ENCODE measurements around the gene USHBP1. TPM values are rescaled to one million over a fixed set of nuclear protein-coding genes. Genes with fewer than 3 reads are reported as not detected.

Gene USHBP1
- polyA plus RNA-seq (2012; ENCODE audit: low read depth, missing spikeins) = 0.17 TPM

- no peak for DNase-seq (ENCODE audit: insufficient read length, low spot score)
- TF ChIP-seq POLR2A (IDR thresholded peaks at IDR 0.05; ENCODE audit: low read depth, low read length) (no peak), SPI1 (IDR thresholded peaks at IDR 0.05; ENCODE audit: low read depth, low read length) (no peak), TAF1 (IDR thresholded peaks at IDR 0.05; ENCODE audit: low read depth, low read length) (no peak), POU2F2 (IDR thresholded peaks at IDR 0.05; ENCODE audit: low read depth, low read length) (no peak), PAX5 (IDR thresholded peaks at IDR 0.05; ENCODE audit: insufficient read depth, low read length, severe bottlenecking) (no peak), POLR2AphosphoS5 (IDR thresholded peaks at IDR 0.05; ENCODE audit: low read depth, low read length) (no peak)
- peak; percentile 35 for FAIRE-seq
Measured at GRCh38 chr19:17264641-17264979, at the start of gene USHBP1. Gene USHBP1 (minus strand): TSS chr19:17264745. CDS start chr19:17264299, 446 bp downstream.

GRCh38 chr19:17314007-17314593, 49.6 kb upstream of the USHBP1 start:
- no peak for TF ChIP-seq POLR2A (IDR thresholded peaks at IDR 0.05; ENCODE audit: low read depth, low read length)
- TF ChIP-seq POLR2AphosphoS5 (IDR thresholded peaks at IDR 0.05; ENCODE audit: low read depth, low read length) = no peak
- no peak for TF ChIP-seq POU2F2 (IDR thresholded peaks at IDR 0.05; ENCODE audit: low read depth, low read length)
- TF ChIP-seq SPI1 (IDR thresholded peaks at IDR 0.05; ENCODE audit: low read depth, low read length) = no peak
- TF ChIP-seq PAX5 (IDR thresholded peaks at IDR 0.05; ENCODE audit: insufficient read depth, low read length, severe bottlenecking) = no peak
- no peak for TF ChIP-seq TAF1 (IDR thresholded peaks at IDR 0.05; ENCODE audit: low read depth, low read length)

GRCh38 chr19:17312189-17313113, 47.9 kb upstream of the USHBP1 start:
- no peak for DNase-seq (ENCODE audit: insufficient read length, low spot score)
- FAIRE-seq = no peak

More at GRCh38 chr19:17314007-17314593, 49.6 kb upstream of the USHBP1 start:
- FAIRE-seq (no peak), DNase-seq (ENCODE audit: insufficient read length, low spot score) (no peak)

GRCh38 chr19:17311455-17312188, 47.1 kb upstream of the USHBP1 start:
- FAIRE-seq = no peak
- TF ChIP-seq TAF1 (IDR thresholded peaks at IDR 0.05; ENCODE audit: low read depth, low read length) (no peak), POU2F2 (IDR thresholded peaks at IDR 0.05; ENCODE audit: low read depth, low read length) (no peak), PAX5 (IDR thresholded peaks at IDR 0.05; ENCODE audit: insufficient read depth, low read length, severe bottlenecking) (no peak), SPI1 (IDR thresholded peaks at IDR 0.05; ENCODE audit: low read depth, low read length) (peak; percentile 32), POLR2AphosphoS5 (IDR thresholded peaks at IDR 0.05; ENCODE audit: low read depth, low read length) (no peak)
- DNase-seq (ENCODE audit: insufficient read length, low spot score) = no peak

More at GRCh38 chr19:17312189-17313113, 47.9 kb upstream of the USHBP1 start:
- TF ChIP-seq TAF1 (IDR thresholded peaks at IDR 0.05; ENCODE audit: low read depth, low read length) (no peak), POLR2A (IDR thresholded peaks at IDR 0.05; ENCODE audit: low read depth, low read length) (no peak), PAX5 (IDR thresholded peaks at IDR 0.05; ENCODE audit: insufficient read depth, low read length, severe bottlenecking) (no peak), POU2F2 (IDR thresholded peaks at IDR 0.05; ENCODE audit: low read depth, low read length) (no peak), POLR2AphosphoS5 (IDR thresholded peaks at IDR 0.05; ENCODE audit: low read depth, low read length) (no peak), SPI1 (IDR thresholded peaks at IDR 0.05; ENCODE audit: low read depth, low read length) (no peak)

GRCh38 chr19:17309965-17310461, 45.5 kb upstream of the USHBP1 start:
- FAIRE-seq (peak; percentile 51), DNase-seq (ENCODE audit: insufficient read length, low spot score) (no peak)
- no peak for TF ChIP-seq POU2F2 (IDR thresholded peaks at IDR 0.05; ENCODE audit: low read depth, low read length)
- no peak for TF ChIP-seq SPI1 (IDR thresholded peaks at IDR 0.05; ENCODE audit: low read depth, low read length)
- TF ChIP-seq PAX5 (IDR thresholded peaks at IDR 0.05; ENCODE audit: insufficient read depth, low read length, severe bottlenecking) = no peak
- no peak for TF ChIP-seq POLR2A (IDR thresholded peaks at IDR 0.05; ENCODE audit: low read depth, low read length)
- TF ChIP-seq TAF1 (IDR thresholded peaks at IDR 0.05; ENCODE audit: low read depth, low read length) = no peak
- TF ChIP-seq POLR2AphosphoS5 (IDR thresholded peaks at IDR 0.05; ENCODE audit: low read depth, low read length) = no peak

GRCh38 chr19:17309198-17309964, 44.8 kb upstream of the USHBP1 start, which contains the start of gene DDA1:
Gene DDA1 (plus strand): TSS chr19:17309563. CDS start chr19:17309655, 92 bp downstream.
- peak; percentile 98 for DNase-seq (ENCODE audit: insufficient read length, low spot score)
- peak; percentile 100 for FAIRE-seq
- TF ChIP-seq POU2F2 (IDR thresholded peaks at IDR 0.05; ENCODE audit: low read depth, low read length) (peak; percentile 17; the same call in 1 of the 2 replicates), SPI1 (IDR thresholded peaks at IDR 0.05; ENCODE audit: low read depth, low read length) (peak; percentile 29; the same call in 1 of the 2 replicates), PAX5 (IDR thresholded peaks at IDR 0.05; ENCODE audit: insufficient read depth, low read length, severe bottlenecking) (no peak), TAF1 (IDR thresholded peaks at IDR 0.05; ENCODE audit: low read depth, low read length) (peak; percentile 61; the same call in 1 of the 2 replicates), POLR2A (IDR thresholded peaks at IDR 0.05; ENCODE audit: low read depth, low read length) (peak; percentile 59; the same call in 1 of the 2 replicates), POLR2AphosphoS5 (IDR thresholded peaks at IDR 0.05; ENCODE audit: low read depth, low read length) (peak; percentile 70; the same call in 1 of the 2 replicates)

- FAIRE-seq = no peak
- DNase-seq (ENCODE audit: insufficient read length, low spot score) = no peak
- TF ChIP-seq SPI1 (IDR thresholded peaks at IDR 0.05; ENCODE audit: low read depth, low read length) = no peak
- TF ChIP-seq POU2F2 (IDR thresholded peaks at IDR 0.05; ENCODE audit: low read depth, low read length) = no peak
- TF ChIP-seq PAX5 (IDR thresholded peaks at IDR 0.05; ENCODE audit: insufficient read depth, low read length, severe bottlenecking) = no peak
- TF ChIP-seq POLR2A (IDR thresholded peaks at IDR 0.05; ENCODE audit: low read depth, low read length) = no peak
- no peak for TF ChIP-seq POLR2AphosphoS5 (IDR thresholded peaks at IDR 0.05; ENCODE audit: low read depth, low read length)
- TF ChIP-seq TAF1 (IDR thresholded peaks at IDR 0.05; ENCODE audit: low read depth, low read length) = no peak
Measured at GRCh38 chr19:17307876-17308377, 43.4 kb upstream of the USHBP1 start.

Data from GM12891 (cell line).